ENCODE data around the gene F11R.
"Not testable (repeated sequence)": the region's sequence is repeated elsewhere in the genome, so short reads cannot be mapped to it uniquely, and the experiment has no call there.

F11R gene

GRCh38 chr1:161020509-161021164 lies at the start of gene F11R:
TSS of gene F11R (minus strand) at chr1:161021152. CDS start at chr1:161021073, 79 bp downstream.
- DNase-seq: peak; percentile 46

- DNase-seq: peak; percentile 74
Observed at GRCh38 chr1:161069731-161070270, 48.8 kb upstream of the F11R start, which contains the start of gene ARHGAP30. TSS of gene ARHGAP30 (minus strand) at chr1:161069891. CDS start at chr1:161069624, 267 bp downstream.

GRCh38 chr1:161069241-161069640 lies 48.3 kb upstream of the F11R start:
- no peak for DNase-seq

- peak; percentile 71 for DNase-seq
Observed at GRCh38 chr1:161068306-161069234, 47.6 kb upstream of the F11R start.

GRCh38 chr1:161066694-161067093 lies 45.7 kb upstream of the F11R start:
- DNase-seq: no peak

GRCh38 chr1:161065681-161066080 lies 44.7 kb upstream of the F11R start:
- not testable (repeated sequence) for DNase-seq

- DNase-seq: not testable (repeated sequence)
Observed at GRCh38 chr1:161063936-161064335, 43.0 kb upstream of the F11R start.

- no peak for DNase-seq
Observed at GRCh38 chr1:161061419-161061818, 40.5 kb upstream of the F11R start.

- DNase-seq: no peak
Observed at GRCh38 chr1:161059293-161059692, 38.3 kb upstream of the F11R start.

GRCh38 chr1:161054805-161055204 lies 33.9 kb upstream of the F11R start:
- no peak for DNase-seq

GRCh38 chr1:161054232-161054631 lies 33.3 kb upstream of the F11R start:
- DNase-seq: no peak

GRCh38 chr1:161052899-161053298 lies 31.9 kb upstream of the F11R start:
- DNase-seq: no peak

- DNase-seq: no peak
Observed at GRCh38 chr1:161051219-161051618, 30.3 kb upstream of the F11R start.

- no peak for DNase-seq
Observed at GRCh38 chr1:161048949-161049722, 28.2 kb upstream of the F11R start.

- DNase-seq: no peak
Observed at GRCh38 chr1:161047436-161048420, 26.8 kb upstream of the F11R start.

GRCh38 chr1:161046605-161047228 lies 25.8 kb upstream of the F11R start:
- no peak for DNase-seq

- peak; percentile 92 for DNase-seq
Observed at GRCh38 chr1:161045736-161046604, 25.0 kb upstream of the F11R start, which contains the start of gene USF1. TSS of gene USF1 (minus strand) at chr1:161045977. CDS start at chr1:161043275, 2,702 bp downstream.

- DNase-seq: peak; percentile 58
Observed at GRCh38 chr1:161044908-161045735, 24.2 kb upstream of the F11R start.

GRCh38 chr1:161044535-161044907 lies 23.6 kb upstream of the F11R start:
- DNase-seq: no peak
